LHCN-M2 (cell line): ENCODE data around the gene MGAT3. TPM values are rescaled to one million over a fixed set of nuclear protein-coding genes. Genes with fewer than 3 reads are reported as not detected.
"Not testable (repeated sequence)": the region's sequence is repeated elsewhere in the genome, so short reads cannot be mapped to it uniquely, and the experiment has no call there.

ENCODE experiments used
- DNase-seq: peaks from one replicate; pipeline ENCODE4 v3.0.0-alpha.2; 2012; ENCODE audit warnings: low read depth
- polyA plus RNA-seq: library from polyadenylated mRNA; unstranded; fragments of >200 nt; gene quantifications from one replicate; pipeline ENCODE4 v1.2.1, GENCODE V29; 2012; ENCODE audit warnings: missing spikeins
- total RNA-seq: library from RNA; depleted of rRNA; stranded (reverse); fragments of >200 nt; gene quantifications from 2 replicates; pipeline ENCODE4 v1.2.3, GENCODE V29; 2014; rRNA removed

MGAT3 gene, protein sequence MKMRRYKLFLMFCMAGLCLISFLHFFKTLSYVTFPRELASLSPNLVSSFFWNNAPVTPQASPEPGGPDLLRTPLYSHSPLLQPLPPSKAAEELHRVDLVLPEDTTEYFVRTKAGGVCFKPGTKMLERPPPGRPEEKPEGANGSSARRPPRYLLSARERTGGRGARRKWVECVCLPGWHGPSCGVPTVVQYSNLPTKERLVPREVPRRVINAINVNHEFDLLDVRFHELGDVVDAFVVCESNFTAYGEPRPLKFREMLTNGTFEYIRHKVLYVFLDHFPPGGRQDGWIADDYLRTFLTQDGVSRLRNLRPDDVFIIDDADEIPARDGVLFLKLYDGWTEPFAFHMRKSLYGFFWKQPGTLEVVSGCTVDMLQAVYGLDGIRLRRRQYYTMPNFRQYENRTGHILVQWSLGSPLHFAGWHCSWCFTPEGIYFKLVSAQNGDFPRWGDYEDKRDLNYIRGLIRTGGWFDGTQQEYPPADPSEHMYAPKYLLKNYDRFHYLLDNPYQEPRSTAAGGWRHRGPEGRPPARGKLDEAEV
- total RNA-seq: under 0.01 TPM in 1 of 2 replicates, not detected in the other
- 0.04 TPM for polyA plus RNA-seq

GRCh38 chr22:39456522-39457197, at the start of gene MGAT3:
MGAT3 (plus strand) TSS chr22:39457012; CDS start chr22:39487348, 30,336 bp downstream.
- DNase-seq: no peak

DNA sequence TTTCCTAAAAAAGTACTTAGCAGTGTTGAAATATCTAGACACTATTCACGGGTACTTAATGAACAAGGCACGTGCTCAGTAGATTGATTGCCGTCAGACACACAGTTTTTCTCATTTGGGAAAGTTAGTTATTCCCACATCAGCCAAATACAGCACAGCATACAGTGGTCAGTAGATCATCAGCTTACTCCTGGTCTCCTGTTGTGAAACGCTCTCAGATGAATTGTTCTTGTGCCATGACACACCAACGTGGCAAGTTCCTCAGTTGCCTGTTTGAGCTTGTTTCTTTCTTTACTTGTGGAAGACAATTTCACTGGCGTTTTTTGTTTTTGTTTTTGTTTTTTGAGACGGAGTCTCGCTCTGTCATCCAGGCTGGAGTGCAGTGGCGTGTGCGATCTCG, 48.6 kb upstream of the MGAT3 start:
- DNase-seq: no peak

DNA sequence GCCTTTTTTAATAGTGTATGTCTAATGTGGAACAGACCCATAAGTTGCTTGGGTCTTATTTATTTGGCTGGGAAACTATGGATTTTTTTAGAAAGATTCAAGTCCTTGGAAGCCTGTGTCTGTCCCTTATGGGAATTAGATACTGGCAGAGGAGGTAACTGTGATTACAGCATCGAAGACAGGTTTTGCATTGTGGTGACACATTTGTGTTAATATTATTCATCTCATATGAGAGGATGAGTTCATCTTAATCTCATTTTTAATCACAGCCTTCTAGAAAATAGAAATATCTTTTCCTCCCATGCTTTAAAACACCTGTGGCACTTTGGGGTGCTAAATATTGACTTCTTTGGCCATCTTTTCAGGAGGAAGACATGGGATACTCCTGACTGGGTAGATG, 48.0 kb upstream of the MGAT3 start:
- no peak for DNase-seq

GRCh38 chr22:39409516-39410029, 47.2 kb upstream of the MGAT3 start:
- no peak for DNase-seq

- no peak for DNase-seq
Measured at GRCh38 chr22:39410264-39410663, 46.5 kb upstream of the MGAT3 start.

DNA sequence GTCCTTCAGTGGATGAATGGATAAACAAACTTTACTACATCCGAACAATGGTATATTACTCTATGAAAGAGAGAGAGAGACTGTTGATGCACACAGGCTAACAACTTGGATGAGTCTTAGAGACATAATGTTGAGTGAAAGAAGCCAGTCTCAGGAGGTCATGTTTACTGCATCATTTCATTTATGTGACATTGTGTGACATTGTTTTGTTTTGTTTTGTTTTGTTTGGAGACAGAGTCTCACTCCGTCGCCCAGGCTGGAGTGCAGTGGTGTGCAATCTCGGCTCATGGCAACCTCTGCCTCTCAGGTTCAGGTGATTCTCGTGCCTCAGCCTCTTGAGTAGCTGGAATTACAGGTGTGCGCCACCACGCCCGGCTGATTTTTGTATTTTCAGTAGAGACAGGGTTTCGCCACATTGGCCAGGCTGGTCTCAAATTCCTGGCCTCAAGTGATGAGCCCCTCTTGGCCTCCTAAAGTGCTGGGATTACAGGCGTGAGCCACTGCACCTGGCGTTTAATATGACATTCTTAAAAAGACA, 44.9 kb upstream of the MGAT3 start:
- DNase-seq: not testable (repeated sequence)

DNA sequence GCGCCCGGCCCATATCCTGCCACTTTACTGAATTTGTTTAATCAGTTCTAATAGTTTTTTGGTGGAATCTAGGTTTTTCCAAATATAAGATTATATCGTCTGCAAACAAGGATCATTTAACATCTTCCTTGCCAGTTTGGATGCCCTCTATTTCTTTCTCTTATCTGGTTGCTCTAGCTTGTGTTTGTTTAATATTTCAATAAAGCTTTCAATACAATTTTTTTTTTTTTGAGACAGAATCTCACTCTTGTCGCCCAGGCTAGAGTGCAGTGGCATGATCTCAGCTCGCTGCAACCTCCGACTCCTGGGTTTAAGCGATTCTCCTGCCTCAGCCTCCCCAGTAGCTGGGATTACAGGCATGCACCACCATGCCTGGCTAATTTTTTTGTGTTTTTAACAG, 43.6 kb upstream of the MGAT3 start:
- DNase-seq: not testable (repeated sequence)

DNA sequence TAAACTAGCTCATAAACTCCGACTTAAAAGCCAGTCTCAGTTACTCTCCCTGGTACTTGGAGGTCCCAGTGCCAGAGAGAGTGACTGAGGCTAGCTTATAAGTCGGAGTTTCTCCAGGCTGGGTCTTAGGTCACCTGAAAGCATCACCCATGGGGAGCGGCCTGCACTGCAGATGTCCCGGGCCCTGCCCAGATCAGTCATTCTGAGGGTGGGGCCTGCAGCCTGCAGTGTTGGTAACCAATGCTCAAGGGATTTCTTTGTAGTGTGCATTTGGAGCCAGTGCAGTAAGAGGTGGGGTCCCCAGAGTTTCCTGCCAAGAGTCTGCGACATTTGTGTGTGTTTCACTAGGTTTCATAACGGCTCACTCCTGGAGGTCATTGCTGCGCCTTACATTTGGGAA, 42.4 kb upstream of the MGAT3 start:
- no peak for DNase-seq

DNA sequence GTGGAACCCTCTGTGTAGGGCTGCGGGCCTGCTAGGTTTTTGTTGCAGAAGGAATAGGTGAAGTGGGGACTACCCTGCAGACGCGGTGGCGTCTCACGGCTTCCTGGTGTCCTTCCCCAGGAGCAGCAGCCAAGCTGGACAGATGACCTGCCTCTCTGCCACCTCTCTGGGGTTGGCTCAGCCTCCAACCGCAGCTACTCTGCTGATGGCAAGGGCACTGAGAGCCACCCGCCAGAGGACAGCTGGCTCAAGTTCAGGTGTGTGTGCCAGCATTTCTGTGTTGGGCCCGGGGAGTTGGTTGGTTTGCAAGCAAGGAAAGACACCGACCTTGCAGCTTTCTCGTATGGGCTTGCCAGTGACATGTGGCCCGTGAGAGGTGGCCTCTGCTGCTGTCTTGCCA, 41.9 kb upstream of the MGAT3 start:
- DNase-seq: no peak

DNA sequence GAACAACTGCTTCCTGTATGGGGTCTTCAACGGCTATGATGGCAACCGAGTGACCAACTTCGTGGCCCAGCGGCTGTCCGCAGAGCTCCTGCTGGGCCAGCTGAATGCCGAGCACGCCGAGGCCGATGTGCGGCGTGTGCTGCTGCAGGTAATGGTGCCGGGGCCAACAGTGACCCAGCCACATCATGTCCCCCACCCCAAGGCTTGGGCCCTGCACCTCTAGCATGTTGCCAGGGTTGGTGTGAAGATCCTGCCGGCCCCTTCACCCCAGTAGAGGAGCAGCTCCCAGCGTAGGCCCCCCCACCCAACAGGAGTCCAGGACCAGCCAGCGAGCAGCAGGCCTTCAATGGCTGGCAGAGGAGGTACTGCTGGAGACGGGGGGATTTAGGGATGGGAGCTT, 41.3 kb upstream of the MGAT3 start:
- no peak for DNase-seq

DNA sequence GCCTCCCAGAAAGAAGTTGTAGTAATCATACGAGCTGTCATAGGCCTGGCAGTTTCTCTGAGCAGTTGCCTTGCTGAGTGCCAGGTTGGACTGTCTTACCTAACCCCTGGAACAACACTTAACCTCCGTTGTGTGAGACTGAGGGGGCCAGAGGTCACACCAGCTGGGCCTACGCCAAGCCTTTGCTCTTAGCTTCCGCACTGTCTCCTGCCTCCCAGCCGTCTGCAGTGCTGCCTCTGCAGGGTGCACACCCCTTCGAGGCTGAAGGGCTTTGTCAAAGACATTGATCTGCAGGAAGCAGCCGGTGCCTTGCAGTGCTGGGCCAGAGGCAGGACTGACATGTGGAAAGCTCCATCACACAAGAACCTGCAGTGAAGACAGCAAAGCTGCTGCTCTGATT, 40.5 kb upstream of the MGAT3 start:
- DNase-seq: no peak

DNA sequence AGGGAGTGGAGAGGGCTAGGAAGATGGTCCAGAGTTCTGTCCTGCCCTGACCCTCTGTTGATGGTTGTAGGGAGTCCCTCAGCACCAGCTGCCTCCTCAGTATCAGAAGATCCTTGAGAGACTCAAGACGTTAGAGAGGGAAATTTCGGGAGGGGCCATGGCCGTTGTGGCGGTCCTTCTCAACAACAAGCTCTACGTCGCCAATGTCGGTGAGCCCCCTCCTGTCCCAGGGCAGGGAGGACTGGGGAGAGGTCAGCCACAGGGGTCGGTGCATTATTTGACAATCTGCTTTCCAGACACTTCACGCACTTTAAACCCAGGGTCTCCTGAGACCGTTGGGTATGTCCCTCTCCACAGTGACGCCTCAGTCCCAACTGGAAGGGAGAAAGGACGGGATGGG, 39.2 kb upstream of the MGAT3 start:
- no peak for DNase-seq

GRCh38 chr22:39418696-39419095, 38.1 kb upstream of the MGAT3 start:
- no peak for DNase-seq

GRCh38 chr22:39419096-39419495, 37.7 kb upstream of the MGAT3 start:
- DNase-seq: no peak

DNA sequence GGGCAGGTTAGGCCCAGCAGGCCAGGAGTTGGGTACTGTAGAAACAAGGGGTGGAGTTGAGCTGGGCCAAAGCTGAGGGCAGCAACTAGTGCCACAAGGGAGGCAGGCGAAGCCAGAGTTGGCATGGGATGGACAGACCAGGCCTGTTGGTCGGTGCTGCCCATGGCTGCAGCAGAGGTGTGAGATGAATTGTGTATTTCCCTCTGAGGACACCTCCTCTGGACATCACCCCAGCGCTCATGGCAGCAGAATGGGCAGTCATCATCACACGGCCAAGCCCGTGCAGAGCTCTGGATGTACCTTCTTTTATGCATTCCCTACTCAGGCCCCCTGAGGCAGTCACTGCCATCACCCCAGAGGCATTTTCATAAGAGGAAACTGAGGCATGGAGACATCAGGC, 36.9 kb upstream of the MGAT3 start:
- DNase-seq: no peak

DNA sequence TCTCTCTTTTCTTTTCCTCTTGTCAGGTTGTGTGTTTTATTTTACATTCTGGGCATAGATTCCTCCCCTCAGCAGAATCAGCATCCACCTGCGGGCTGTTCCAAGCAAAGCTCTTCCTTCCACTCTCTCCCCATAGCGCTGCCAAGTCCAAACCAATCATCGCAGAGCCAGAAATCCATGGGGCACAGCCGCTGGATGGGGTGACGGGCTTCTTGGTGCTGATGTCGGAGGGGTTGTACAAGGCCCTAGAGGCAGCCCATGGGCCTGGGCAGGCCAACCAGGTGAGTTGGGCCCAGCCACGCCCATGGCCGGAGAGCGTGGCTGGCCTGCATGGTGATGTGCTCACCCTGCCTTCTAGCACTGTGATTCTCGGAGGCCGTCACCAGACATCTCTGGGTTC, 35.1 kb upstream of the MGAT3 start:
- DNase-seq: no peak

DNA sequence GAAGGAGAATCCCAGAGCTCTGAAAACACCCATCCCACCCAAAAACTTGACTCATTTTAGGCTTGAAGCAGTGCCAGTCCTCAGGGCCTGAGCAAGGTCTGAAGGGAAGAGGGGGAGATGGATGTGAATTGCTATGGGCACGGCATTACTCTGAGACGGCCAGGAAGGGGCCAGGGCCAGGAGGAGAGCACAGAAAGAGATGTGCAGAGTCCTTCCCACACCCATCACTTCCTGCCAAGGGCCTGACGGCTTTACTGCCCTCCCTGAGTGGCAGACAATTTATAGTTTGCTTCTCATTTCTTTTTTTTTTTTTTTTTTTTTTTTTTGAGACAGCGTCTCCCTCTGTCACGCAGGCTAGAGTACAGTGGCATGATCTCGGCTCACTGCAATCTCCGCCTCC, 34.7 kb upstream of the MGAT3 start:
- no peak for DNase-seq

GRCh38 chr22:39422721-39423120, 34.1 kb upstream of the MGAT3 start:
- DNase-seq: no peak

DNA sequence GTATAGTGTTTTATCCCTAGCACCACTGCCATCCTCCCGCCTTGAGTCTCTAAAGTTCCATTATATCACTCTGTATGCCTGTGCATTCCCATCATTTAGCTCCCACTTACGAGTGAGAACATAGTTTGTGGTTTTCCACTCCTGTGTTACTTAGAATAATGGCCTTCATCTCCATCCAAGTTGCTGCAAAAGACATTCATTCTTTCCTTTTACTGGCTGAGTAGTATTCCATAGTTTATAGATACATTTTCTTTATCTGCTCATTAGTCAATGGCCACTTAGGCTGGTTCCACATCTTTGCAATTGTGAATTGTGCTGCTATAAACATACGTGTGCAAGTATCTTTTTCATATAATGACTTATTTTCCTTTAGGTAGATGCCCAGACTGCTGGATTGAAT, 32.8 kb upstream of the MGAT3 start:
- no peak for DNase-seq

DNA sequence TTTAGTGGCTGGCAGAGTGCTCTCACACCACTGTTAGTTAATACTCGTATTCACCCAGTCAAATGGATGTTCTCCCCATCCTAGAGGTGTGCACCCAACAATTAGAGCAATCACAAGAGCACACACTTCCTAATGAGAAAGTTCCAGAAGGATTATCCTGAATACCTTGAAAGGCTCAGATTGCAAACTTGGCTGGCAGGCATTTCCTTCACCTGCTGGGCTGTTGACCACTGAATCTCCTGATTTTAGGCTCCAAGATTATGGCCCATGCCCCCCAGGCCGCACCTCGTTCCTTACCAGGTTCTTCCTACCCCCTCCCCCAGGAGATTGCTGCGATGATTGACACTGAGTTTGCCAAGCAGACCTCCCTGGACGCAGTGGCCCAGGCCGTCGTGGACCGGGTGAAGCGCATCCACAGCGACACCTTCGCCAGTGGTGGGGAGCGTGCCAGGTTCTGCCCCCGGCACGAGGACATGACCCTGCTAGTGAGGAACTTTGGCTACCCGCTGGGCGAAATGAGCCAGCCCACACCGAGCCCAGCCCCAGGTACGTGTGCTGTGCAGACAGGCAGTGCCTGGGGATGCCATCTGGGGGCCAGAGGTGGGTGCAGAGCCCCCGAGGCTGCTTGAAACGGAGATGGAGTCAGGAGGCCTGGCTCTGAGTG, 30.3 kb upstream of the MGAT3 start:
- DNase-seq: no peak

GRCh38 chr22:39427751-39428596, 28.8 kb upstream of the MGAT3 start:
- DNase-seq: no peak
